Ramos (cell line): ENCODE data around the gene SLC2A1.

ENCODE experiments used
- in situ Hi-C: fragments of 300-500 bp; cut with MboI; formaldehyde crosslinking; loops from one replicate; pipeline ENCODE4 v1.14.3; 2022; ENCODE audit warnings: low sequenced_read_pairs; ENCODE audit not compliant: unreplicated experiment

Gene SLC2A1

GRCh38 chr1:42981255-42981805, 22.7 kb upstream of the SLC2A1 start:
- in situ Hi-C loops: no loop called here

- in situ Hi-C loops: no loop called here
These were observed 21.5 kb upstream of the SLC2A1 start for GRCh38 chr1:42979896-42980800.

- in situ Hi-C loops: no loop called here
These were observed 20.4 kb upstream of the SLC2A1 start for GRCh38 chr1:42979036-42979430.

- in situ Hi-C loops: no loop called here
These were observed 19.8 kb upstream of the SLC2A1 start for GRCh38 chr1:42978317-42979035.

GRCh38 chr1:42977653-42978052, 19.0 kb upstream of the SLC2A1 start:
- in situ Hi-C loops: no loop called here

- in situ Hi-C loops: no loop called here
These were observed 17.0 kb upstream of the SLC2A1 start for GRCh38 chr1:42975561-42976225.

GRCh38 chr1:42974767-42975437, 16.2 kb upstream of the SLC2A1 start:
- in situ Hi-C loops: no loop called here

- in situ Hi-C loops: no loop called here
These were observed 15.1 kb upstream of the SLC2A1 start for GRCh38 chr1:42973799-42974198.

- in situ Hi-C loops: no loop called here
These were observed 14.6 kb upstream of the SLC2A1 start for GRCh38 chr1:42973286-42973685.

GRCh38 chr1:42971841-42972291, 13.2 kb upstream of the SLC2A1 start:
- in situ Hi-C loops: no loop called here

- in situ Hi-C loops: no loop called here
These were observed 11.5 kb upstream of the SLC2A1 start for GRCh38 chr1:42970143-42970542.

GRCh38 chr1:42968654-42969053, 10.0 kb upstream of the SLC2A1 start:
- in situ Hi-C loops: no loop called here

- in situ Hi-C loops: no loop called here
These were observed 8.3 kb upstream of the SLC2A1 start for GRCh38 chr1:42966688-42967612.

GRCh38 chr1:42965378-42965777, 6.7 kb upstream of the SLC2A1 start:
- in situ Hi-C loops: no loop called here

GRCh38 chr1:42964044-42964812, 5.6 kb upstream of the SLC2A1 start:
- in situ Hi-C loops: no loop called here

GRCh38 chr1:42963378-42964043, 4.8 kb upstream of the SLC2A1 start:
- in situ Hi-C loops: no loop called here

- in situ Hi-C loops: no loop called here
These were observed 4.1 kb upstream of the SLC2A1 start for GRCh38 chr1:42962641-42963377.
